MM.1S (cell line): ENCODE data around the gene MEFV.

Source experiments
- DNase-seq: peaks from one replicate; pipeline ENCODE4 v3.0.0-alpha.2; 2015
- H2AFZ ChIP-seq: fragments of 300-600 bp; sonication (generic); 2 replicates; pipeline ENCODE4 v1.6.0; 2016; ENCODE audit warnings: antibody characterized with exemption, low read length
- H3F3A ChIP-seq: fragments of 300-600 bp; sonication (generic); 2 replicates; pipeline ENCODE4 v1.6.1; 2016; ENCODE audit warnings: mild to moderate bottlenecking, antibody characterized with exemption, low read length, moderate library complexity, mixed read lengths; ENCODE audit not compliant: insufficient read depth
- H3K27ac ChIP-seq: fragments of 300-600 bp; sonication (generic); 2 replicates; pipeline ENCODE4 v1.5.1; 2016; ENCODE audit warnings: mild to moderate bottlenecking, low read length
- H3K27me3 ChIP-seq: fragments of 300-600 bp; sonication (generic); replicated peaks from 2 replicates; pipeline ENCODE4 v1.6.0; 2016; ENCODE audit warnings: low read length; ENCODE audit not compliant: insufficient read depth
- H3K36me3 ChIP-seq: fragments of 300-600 bp; sonication (generic); replicated peaks from 2 replicates; pipeline ENCODE4 v1.6.1; 2016; ENCODE audit warnings: mild to moderate bottlenecking, low read length, mixed read lengths; ENCODE audit not compliant: insufficient read depth
- H3K4me1 ChIP-seq: fragments of 300-600 bp; sonication (generic); 2 replicates; pipeline ENCODE4 v1.6.1; 2016; ENCODE audit warnings: low read length, mixed read lengths
- H3K4me2 ChIP-seq: fragments of 300-600 bp; sonication (generic); 2 replicates; pipeline ENCODE4 v1.6.0; 2016; ENCODE audit warnings: low read depth, low read length
- H3K4me3 ChIP-seq: fragments of 300-600 bp; sonication (generic); 2 replicates; pipeline ENCODE4 v1.5.1; 2016; ENCODE audit warnings: low read length, mixed read lengths
- H3K79me2 ChIP-seq: fragments of 300-600 bp; sonication (generic); 2 replicates; pipeline ENCODE4 v1.6.1; 2016; ENCODE audit warnings: mixed run types, low read length, mixed read lengths
- H3K9ac ChIP-seq: fragments of 300-600 bp; sonication (generic); 2 replicates; pipeline ENCODE4 v1.6.1; 2016; ENCODE audit warnings: low read length, mixed read lengths
- H3K9me2 ChIP-seq: fragments of 300-600 bp; sonication (generic); replicated peaks from 2 replicates; pipeline ENCODE4 v1.6.1; 2016; ENCODE audit warnings: mild to moderate bottlenecking, low read length, mixed read lengths; ENCODE audit not compliant: insufficient read depth
- H3K9me3 ChIP-seq: fragments of 300-600 bp; sonication (generic); replicated peaks from 2 replicates; pipeline ENCODE4 v1.6.1; 2016; ENCODE audit warnings: mild to moderate bottlenecking, low read length, mixed read lengths; ENCODE audit not compliant: insufficient read depth
- H4K20me1 ChIP-seq: fragments of 300-600 bp; sonication (generic); 2 replicates; pipeline ENCODE4 v1.6.1; 2016; ENCODE audit warnings: mild to moderate bottlenecking, low read length, moderate library complexity, mixed read lengths; ENCODE audit not compliant: insufficient read depth
- EZH2 ChIP-seq: fragments of 300-600 bp; sonication (generic); optimal IDR thresholded peaks from 2 replicates; pipeline ENCODE3; 2017; ENCODE audit warnings: low read depth, mild to moderate bottlenecking, antibody characterized with exemption, low read length, mixed read lengths
- EZH2phosphoT487 ChIP-seq: fragments of 300-600 bp; sonication (generic); IDR thresholded peaks from 2 replicates; pipeline ENCODE4 v1.6.1; 2018; ENCODE audit warnings: antibody characterized with exemption, low read length
- TF ChIP-seq, protein P1 (sequence below): fragments of 300-600 bp; sonication (generic); IDR thresholded peaks from 2 replicates; pipeline ENCODE4 v1.5.1; 2016; ENCODE audit warnings: antibody characterized with exemption, low read length, mixed read lengths

Gene MEFV

DNA sequence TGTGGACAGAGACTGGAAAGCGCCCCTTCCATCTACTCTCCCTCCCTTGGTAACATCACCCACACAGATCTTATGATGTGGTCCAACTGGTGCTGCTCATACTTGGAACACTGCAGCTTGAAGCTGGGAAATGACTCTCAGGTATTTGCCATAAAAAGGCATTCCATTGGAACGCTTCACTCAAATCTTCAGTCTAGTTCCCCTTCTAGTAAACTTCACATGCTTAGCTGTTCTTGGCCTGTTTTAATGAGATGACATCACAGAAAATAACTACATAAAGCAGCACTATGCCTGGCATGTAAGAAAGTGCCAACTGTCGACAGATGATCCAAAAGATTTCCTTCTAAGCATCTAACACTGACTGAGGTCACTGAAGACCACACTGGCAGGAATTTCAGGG lies 36.2 kb upstream of the MEFV start:
- H3K4me2 ChIP-seq = no peak overlapping the region
- no peak overlapping the region for H3K27ac ChIP-seq
- no peak overlapping the region for H3K9ac ChIP-seq
- no peaks in the 10 kb centered on the region for H3K9me2 ChIP-seq
- TF ChIP-seq, protein P1, sequence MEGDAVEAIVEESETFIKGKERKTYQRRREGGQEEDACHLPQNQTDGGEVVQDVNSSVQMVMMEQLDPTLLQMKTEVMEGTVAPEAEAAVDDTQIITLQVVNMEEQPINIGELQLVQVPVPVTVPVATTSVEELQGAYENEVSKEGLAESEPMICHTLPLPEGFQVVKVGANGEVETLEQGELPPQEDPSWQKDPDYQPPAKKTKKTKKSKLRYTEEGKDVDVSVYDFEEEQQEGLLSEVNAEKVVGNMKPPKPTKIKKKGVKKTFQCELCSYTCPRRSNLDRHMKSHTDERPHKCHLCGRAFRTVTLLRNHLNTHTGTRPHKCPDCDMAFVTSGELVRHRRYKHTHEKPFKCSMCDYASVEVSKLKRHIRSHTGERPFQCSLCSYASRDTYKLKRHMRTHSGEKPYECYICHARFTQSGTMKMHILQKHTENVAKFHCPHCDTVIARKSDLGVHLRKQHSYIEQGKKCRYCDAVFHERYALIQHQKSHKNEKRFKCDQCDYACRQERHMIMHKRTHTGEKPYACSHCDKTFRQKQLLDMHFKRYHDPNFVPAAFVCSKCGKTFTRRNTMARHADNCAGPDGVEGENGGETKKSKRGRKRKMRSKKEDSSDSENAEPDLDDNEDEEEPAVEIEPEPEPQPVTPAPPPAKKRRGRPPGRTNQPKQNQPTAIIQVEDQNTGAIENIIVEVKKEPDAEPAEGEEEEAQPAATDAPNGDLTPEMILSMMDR = no peak
- TF ChIP-seq EZH2phosphoT487 = no peak
- no peaks in the 10 kb centered on the region for H3K4me1 ChIP-seq
- H3K27me3 ChIP-seq = no peaks in the 10 kb centered on the region
- no peaks in the 10 kb centered on the region for H3F3A ChIP-seq
- H3K36me3 ChIP-seq = peaks cover 29% of the 10 kb centered on the region
- DNase-seq = no peak
- H3K9me3 ChIP-seq = no peaks in the 10 kb centered on the region
- H4K20me1 ChIP-seq = no peaks in the 10 kb centered on the region
- no peak overlapping the region for H2AFZ ChIP-seq
- H3K79me2 ChIP-seq = no peaks in the 10 kb centered on the region
- H3K4me3 ChIP-seq = no peak overlapping the region

DNA sequence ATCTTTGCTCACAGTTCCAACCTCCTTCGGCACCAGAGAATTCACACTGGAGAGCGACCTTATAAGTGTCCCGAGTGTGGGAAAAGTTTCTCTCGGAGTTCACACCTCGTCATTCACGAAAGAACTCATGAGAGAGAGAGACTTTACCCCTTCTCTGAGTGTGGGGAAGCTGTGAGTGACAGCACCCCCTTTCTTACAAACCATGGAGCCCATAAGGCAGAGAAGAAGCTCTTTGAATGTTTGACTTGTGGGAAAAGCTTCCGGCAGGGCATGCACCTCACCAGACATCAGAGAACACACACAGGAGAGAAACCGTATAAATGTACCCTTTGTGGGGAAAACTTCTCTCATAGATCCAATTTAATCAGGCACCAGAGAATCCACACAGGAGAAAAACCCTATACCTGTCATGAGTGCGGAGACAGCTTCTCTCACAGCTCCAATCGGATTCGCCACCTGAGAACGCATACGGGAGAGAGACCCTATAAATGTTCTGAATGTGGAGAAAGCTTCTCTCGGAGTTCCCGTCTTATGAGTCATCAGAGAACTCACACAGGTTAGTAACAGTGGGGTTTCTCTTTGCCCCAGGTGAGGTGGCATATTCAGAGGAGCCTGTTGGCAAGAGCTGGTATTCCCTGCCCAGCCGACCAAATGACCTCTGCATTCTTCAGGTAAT lies 33.7 kb upstream of the MEFV start:
- no peak overlapping the region for H3K4me2 ChIP-seq
- H3F3A ChIP-seq = no peaks in the 10 kb centered on the region
- no peak for DNase-seq
- TF ChIP-seq, protein P1 = no peak
- no peak for TF ChIP-seq EZH2phosphoT487
- no peak for TF ChIP-seq EZH2
- H3K9ac ChIP-seq = no peak overlapping the region
- H3K36me3 ChIP-seq = peaks cover 39% of the 10 kb centered on the region
- H3K4me3 ChIP-seq = no peak overlapping the region
- no peaks in the 10 kb centered on the region for H3K9me3 ChIP-seq
- no peak overlapping the region for H2AFZ ChIP-seq
- H3K4me1 ChIP-seq = no peaks in the 10 kb centered on the region
- H3K27ac ChIP-seq = no peak overlapping the region
- H3K27me3 ChIP-seq = no peaks in the 10 kb centered on the region
- H3K79me2 ChIP-seq = peaks cover 13% of the 10 kb centered on the region
- H4K20me1 ChIP-seq = no peaks in the 10 kb centered on the region
- H3K9me2 ChIP-seq = no peaks in the 10 kb centered on the region

- no peak for TF ChIP-seq EZH2
- no peak for TF ChIP-seq EZH2phosphoT487
- TF ChIP-seq, protein P1 = no peak
- Histone ChIP-seq H3F3A (no peaks in the 10 kb centered on the region), H3K4me2 (no peak overlapping the region), H3K79me2 (peaks cover 29% of the 10 kb centered on the region), H3K4me3 (no peak overlapping the region), H3K4me1 (no peaks in the 10 kb centered on the region), H3K27me3 (no peaks in the 10 kb centered on the region), H2AFZ (no peak overlapping the region), H3K9me2 (no peaks in the 10 kb centered on the region), H3K36me3 (peaks cover 24% of the 10 kb centered on the region), H4K20me1 (no peaks in the 10 kb centered on the region), H3K9me3 (no peaks in the 10 kb centered on the region), H3K9ac (no peak overlapping the region), H3K27ac (no peak overlapping the region)
- DNase-seq = no peak
These were observed 28.7 kb upstream of the MEFV start for GRCh38 chr16:3285131-3285530.
